ENCODE measurements around the gene HRH3. TPM values are rescaled to one million over a fixed set of nuclear protein-coding genes. Genes with fewer than 3 reads are reported as not detected.

The HRH3 gene
- total RNA-seq (2014; rRNA removed; shearing (Covaris generic)): not detected in 2 replicates
- not detected in 2 replicates for polyA plus RNA-seq (2014; cell fraction: nucleus; rRNA removed)

GRCh38 chr20:62219992-62220665 is at the start of gene HRH3:
Gene HRH3, minus strand, starts transcription at chr20:62220278. Its CDS starts 308 bp downstream, at chr20:62219970.
- DNase-seq (ENCODE audit: extremely low read depth, low read depth): peak; percentile 35

GRCh38 chr20:62269871-62270270 is 49.8 kb upstream of the HRH3 start:
- DNase-seq (ENCODE audit: extremely low read depth, low read depth): no peak

GRCh38 chr20:62269378-62269777 is 49.3 kb upstream of the HRH3 start:
- no peak for DNase-seq (ENCODE audit: extremely low read depth, low read depth)

- no peak for DNase-seq (ENCODE audit: extremely low read depth, low read depth)
These were observed 48.3 kb upstream of the HRH3 start for GRCh38 chr20:62268228-62268900.

- DNase-seq (ENCODE audit: extremely low read depth, low read depth): no peak
These were observed 47.5 kb upstream of the HRH3 start for GRCh38 chr20:62267543-62267942.

- DNase-seq (ENCODE audit: extremely low read depth, low read depth): no peak
These were observed 46.8 kb upstream of the HRH3 start for GRCh38 chr20:62266851-62267250.

- DNase-seq (ENCODE audit: extremely low read depth, low read depth): no peak
These were observed 46.3 kb upstream of the HRH3 start for GRCh38 chr20:62266340-62266739.

GRCh38 chr20:62265365-62265764 is 45.3 kb upstream of the HRH3 start:
- DNase-seq (ENCODE audit: extremely low read depth, low read depth): no peak

GRCh38 chr20:62263396-62263795 is 43.3 kb upstream of the HRH3 start:
- DNase-seq (ENCODE audit: extremely low read depth, low read depth): no peak

- DNase-seq (ENCODE audit: extremely low read depth, low read depth): no peak
These were observed 42.0 kb upstream of the HRH3 start for GRCh38 chr20:62262064-62262463.

- no peak for DNase-seq (ENCODE audit: extremely low read depth, low read depth)
These were observed 39.2 kb upstream of the HRH3 start for GRCh38 chr20:62259294-62259565.

- no peak for DNase-seq (ENCODE audit: extremely low read depth, low read depth)
These were observed 38.6 kb upstream of the HRH3 start for GRCh38 chr20:62258499-62259293.

- DNase-seq (ENCODE audit: extremely low read depth, low read depth): no peak
These were observed 35.9 kb upstream of the HRH3 start for GRCh38 chr20:62255976-62256375.

- DNase-seq (ENCODE audit: extremely low read depth, low read depth): no peak
These were observed 34.1 kb upstream of the HRH3 start for GRCh38 chr20:62254021-62254724.

GRCh38 chr20:62253398-62253797 is 33.3 kb upstream of the HRH3 start:
- no peak for DNase-seq (ENCODE audit: extremely low read depth, low read depth)

- DNase-seq (ENCODE audit: extremely low read depth, low read depth): no peak
These were observed 32.4 kb upstream of the HRH3 start for GRCh38 chr20:62252342-62252966.

GRCh38 chr20:62248890-62249560 is 28.9 kb upstream of the HRH3 start:
- DNase-seq (ENCODE audit: extremely low read depth, low read depth): no peak

- DNase-seq (ENCODE audit: extremely low read depth, low read depth): no peak
These were observed 27.0 kb upstream of the HRH3 start for GRCh38 chr20:62246872-62247652.

GRCh38 chr20:62246431-62246830 is 26.4 kb upstream of the HRH3 start:
- DNase-seq (ENCODE audit: extremely low read depth, low read depth): no peak
